SK-N-SH (cell line): Measurements from ENCODE around the gene MYO1F. TPM values are rescaled to one million over a fixed set of nuclear protein-coding genes. Genes with fewer than 3 reads are reported as not detected.

Experiments
- CTCF ChIA-PET: fragments of 300-600, 350-600 bp; formaldehyde crosslinking; extraction: SDS; loops from one replicate; lab custom pipeline; 2021; lab: Yijun Ruan, JAX
- POLR2A ChIA-PET: fragments of 350-600 bp; sonication (Branson Sonifier 250); formaldehyde crosslinking; extraction: SDS; loops from one replicate; lab custom pipeline; 2020; ENCODE audit warnings: antibody characterized with exemption, inconsistent platforms; lab: Yijun Ruan, JAX
- DNase-seq: peaks from one replicate; pipeline ENCODE4 v3.0.0; 2012
- H2AFZ ChIP-seq: fragments of 200-600 bp; sonication (generic); 2 replicates; pipeline ENCODE4 v1.8.1; 2016; ENCODE audit warnings: antibody characterized with exemption, mild to moderate bottlenecking, low read depth
- H3F3A ChIP-seq: fragments of 200-600 bp; sonication (generic); replicated peaks from 2 replicates; pipeline ENCODE3; 2016; ENCODE audit warnings: antibody characterized with exemption, mild to moderate bottlenecking; ENCODE audit not compliant: insufficient read depth
- H3K27ac ChIP-seq, 2 experiments: fragments of 200-500 bp in 1 of 2; fragments of 200-600 bp in 1 of 2; sonication (Bioruptor generic) in 1 of 2; sonication (generic), shearing (Covaris generic) in 1 of 2; 2 replicates each; pipeline versions ENCODE4 v1.5.1 to v1.6.1; 2014 to 2016; ENCODE audit warnings: low read depth in 2 of 2, inconsistent platforms in 1 of 2, low read length in 1 of 2, mild to moderate bottlenecking in 1 of 2, mixed read lengths in 1 of 2
- H3K27me3 ChIP-seq: fragments of 200-600 bp; sonication (generic), shearing (Covaris generic); 2 replicates; pipeline ENCODE4 v1.6.1; 2016; ENCODE audit warnings: mixed run types; ENCODE audit not compliant: insufficient read depth
- H3K36me3 ChIP-seq, 2 experiments: fragments of 200-500 bp in 1 of 2; fragments of 200-600 bp in 1 of 2; sonication (Bioruptor generic) in 1 of 2; sonication (generic) in 1 of 2; replicated peaks in 1 of 2; 2 replicates each; pipeline versions ENCODE3 to v1.5.1; 2014 to 2016; ENCODE audit warnings: low read length in 1 of 2, mild to moderate bottlenecking in 1 of 2; ENCODE audit not compliant: insufficient read depth in 2 of 2, control insufficient read depth in 1 of 2
- H3K4me1 ChIP-seq, 2 experiments: fragments of 200-500 bp in 1 of 2; fragments of 200-600 bp in 1 of 2; sonication (Bioruptor generic) in 1 of 2; sonication (generic), shearing (Covaris generic) in 1 of 2; 2 replicates each; pipeline versions ENCODE4 v1.5.1 to v1.6.1; 2014 to 2016; ENCODE audit warnings: low read depth in 1 of 2, low read length in 1 of 2, mixed run types in 1 of 2; ENCODE audit not compliant: insufficient read depth in 2 of 2, control insufficient read depth in 1 of 2
- H3K4me2 ChIP-seq: fragments of 200-600 bp; sonication (generic), shearing (Covaris generic); 2 replicates; pipeline ENCODE4 v1.6.1; 2017; ENCODE audit warnings: mixed run types
- H3K4me3 ChIP-seq, 2 experiments: fragments of 200-500 bp in 1 of 2; fragments of 200-600 bp in 1 of 2; sonication (Bioruptor generic) in 1 of 2; sonication (generic), shearing (Covaris generic) in 1 of 2; 2 replicates each; pipeline versions ENCODE4 v1.5.1 to v1.8.1; 2014 to 2016; ENCODE audit warnings: low read depth in 2 of 2, inconsistent platforms in 1 of 2, low read length in 1 of 2, mild to moderate bottlenecking in 1 of 2, mixed read lengths in 1 of 2, moderate library complexity in 1 of 2
- H3K79me2 ChIP-seq: fragments of 200-600 bp; sonication (generic); 2 replicates; pipeline ENCODE4 v1.8.1; 2017; ENCODE audit warnings: mild to moderate bottlenecking; ENCODE audit not compliant: insufficient read depth
- H3K9ac ChIP-seq: fragments of 200-600 bp; sonication (generic); 2 replicates; pipeline ENCODE4 v1.6.1; 2017; ENCODE audit warnings: mixed run types
- H3K9me2 ChIP-seq: fragments of 200-600 bp; sonication (generic); 2 replicates; pipeline ENCODE4 v1.6.1; 2017; ENCODE audit warnings: mixed run types
- H3K9me3 ChIP-seq: fragments of 200-600 bp; sonication (generic); 2 replicates; pipeline ENCODE4 v1.6.1; 2017; ENCODE audit warnings: mixed run types, mild to moderate bottlenecking, moderate library complexity
- H4K20me1 ChIP-seq: fragments of 200-600 bp; sonication (generic); 2 replicates; pipeline ENCODE4 v1.6.1; 2017; ENCODE audit warnings: mild to moderate bottlenecking, mixed run types; ENCODE audit not compliant: insufficient read depth
- CHD2 ChIP-seq: fragments of 150-350 bp; IDR thresholded peaks from 2 replicates; pipeline ENCODE4 v1.6.1; 2018; ENCODE audit warnings: low read length; ENCODE audit not compliant: partially characterized antibody
- FOSL2 ChIP-seq: IDR thresholded peaks from 2 replicates; pipeline ENCODE4 v1.4.0; 2012; ENCODE audit warnings: low read depth, mild to moderate bottlenecking, moderate library complexity, borderline replicate concordance
- FOXJ3 ChIP-seq: sonication (generic); formaldehyde crosslinking; IDR thresholded peaks from 2 replicates; pipeline ENCODE4 v1.5.1; 2020; ENCODE audit warnings: mild to moderate bottlenecking, missing genetic modification reagents
- NRF1 ChIP-seq: IDR thresholded peaks from 2 replicates; pipeline ENCODE4 v1.6.1; 2012; ENCODE audit warnings: low read depth, mild to moderate bottlenecking, low read length
- RAD21 ChIP-seq: IDR thresholded peaks from 2 replicates; pipeline ENCODE4 v1.6.1; 2012; ENCODE audit warnings: mild to moderate bottlenecking, low read length
- REST ChIP-seq: IDR thresholded peaks from 2 replicates; pipeline ENCODE4 v1.6.1; 2012; ENCODE audit warnings: mild to moderate bottlenecking, low read depth, low read length, moderate library complexity
- RXRA ChIP-seq: IDR thresholded peaks from 2 replicates; pipeline ENCODE4 v1.4.0; 2012; ENCODE audit warnings: low read depth, mild to moderate bottlenecking, borderline replicate concordance
- TCF12 ChIP-seq: IDR thresholded peaks from 2 replicates; pipeline ENCODE4 v1.4.0; 2012
- TEAD4 ChIP-seq: IDR thresholded peaks from 2 replicates; pipeline ENCODE4 v1.4.0; 2012; ENCODE audit warnings: mild to moderate bottlenecking, borderline replicate concordance; ENCODE audit not compliant: insufficient read depth
- USF1 ChIP-seq: IDR thresholded peaks from 2 replicates; pipeline ENCODE4 v1.4.0; 2012; ENCODE audit warnings: low read depth, borderline replicate concordance
- WGBS: methylation state at CpG from one replicate; pipeline ENCODE4 v1.1.6; 2017; ENCODE audit warnings: low lambda C conversion rate; 5-methylcytosine and 5-hydroxymethylcytosine counted together
- polyA plus RNA-seq, 3 experiments: library from polyadenylated mRNA; depleted of rRNA; stranded (reverse); fragments of >200 nt; gene quantifications; 2 replicates each; pipeline ENCODE4 v1.2.3, GENCODE V29; 2012

MYO1F gene
- polyA plus RNA-seq, 1 of the 3 experiments (the other 2 are of a cell fraction), result 0.51 TPM

- Histone ChIP-seq H3K4me2 (no peak overlapping the region), H3F3A (peaks cover 13% of the 10 kb centered on the region), H3K36me3 (peaks cover 49 to 57% of the 10 kb centered on the region in 2 experiments), H3K4me3 (no peak overlapping the region), H3K79me2 (peaks cover 81% of the 10 kb centered on the region), H3K27ac (no peak overlapping the region), H4K20me1 (peaks cover 64% of the 10 kb centered on the region), H3K9ac (no peak overlapping the region), H3K4me1 (no peaks in the 10 kb centered on the region; a peak in 1 of 4 replicates), H2AFZ (no peak overlapping the region), H3K27me3 (no peaks in the 10 kb centered on the region), H3K9me2 (no peaks in the 10 kb centered on the region), H3K9me3 (no peaks in the 10 kb centered on the region)
- 97% methylated on average over 8 of the region's 8 CpGs for WGBS
- TF ChIP-seq RXRA (no peak), TCF12 (no peak), CHD2 (no peak)
- CTCF ChIA-PET, result no interaction called here
- no peak for DNase-seq
- POLR2A ChIA-PET, result no interaction called here
Measured at GRCh38 chr19:8476524-8476923, 100.7 kb downstream of the MYO1F start.

GRCh38 chr19:8475005-8475404, 102.2 kb downstream of the MYO1F start:
- POLR2A ChIA-PET, result no interaction called here
- Histone ChIP-seq H3F3A (peaks cover 13% of the 10 kb centered on the region), H3K9me3 (no peaks in the 10 kb centered on the region), H2AFZ (no peak overlapping the region), H3K9ac (no peak overlapping the region), H4K20me1 (peaks cover 58% of the 10 kb centered on the region), H3K4me3 (no peak overlapping the region), H3K4me2 (no peak overlapping the region), H3K27ac (no peak overlapping the region), H3K36me3 (peaks cover 61 to 65% of the 10 kb centered on the region in 2 experiments), H3K4me1 (peaks cover 0 to 2% of the 10 kb centered on the region in 2 experiments; a peak in 1 of 4 replicates), H3K9me2 (no peaks in the 10 kb centered on the region), H3K79me2 (peaks cover 81% of the 10 kb centered on the region), H3K27me3 (no peaks in the 10 kb centered on the region)
- CTCF ChIA-PET, result no interaction called here
- TF ChIP-seq TEAD4 (no peak), FOSL2 (no peak), CHD2 (no peak), FOXJ3 (CRISPR knock-in tag) (no peak), REST (no peak), USF1 (no peak), RAD21 (no peak), NRF1 (no peak)
- DNase-seq, result no peak
- 91% methylated on average over 1 of the region's 1 CpG for WGBS
